GM12865 (cell line): Measurements from ENCODE around the gene ZBED5.
"Not testable (repeated sequence)": the region's sequence is repeated elsewhere in the genome, so short reads cannot be mapped to it uniquely, and the experiment has no call there.

Experiments used
- DNase-seq: peaks from one replicate; pipeline ENCODE4 v3.0.0; 2010; ENCODE audit warnings: low read depth
- H3K4me3 ChIP-seq: 2 replicates; pipeline ENCODE4 v1.5.1; 2011; ENCODE audit warnings: mild to moderate bottlenecking, low read depth, low read length, control low read depth
- TF ChIP-seq, protein P1 (sequence below): IDR thresholded peaks from 2 replicates; pipeline ENCODE4 v1.5.1; 2011; ENCODE audit warnings: low read length, control low read depth, low read depth, inconsistent platforms; ENCODE audit not compliant: insufficient read depth; ENCODE audit errors: missing control alignments

The ZBED5 gene

DNA sequence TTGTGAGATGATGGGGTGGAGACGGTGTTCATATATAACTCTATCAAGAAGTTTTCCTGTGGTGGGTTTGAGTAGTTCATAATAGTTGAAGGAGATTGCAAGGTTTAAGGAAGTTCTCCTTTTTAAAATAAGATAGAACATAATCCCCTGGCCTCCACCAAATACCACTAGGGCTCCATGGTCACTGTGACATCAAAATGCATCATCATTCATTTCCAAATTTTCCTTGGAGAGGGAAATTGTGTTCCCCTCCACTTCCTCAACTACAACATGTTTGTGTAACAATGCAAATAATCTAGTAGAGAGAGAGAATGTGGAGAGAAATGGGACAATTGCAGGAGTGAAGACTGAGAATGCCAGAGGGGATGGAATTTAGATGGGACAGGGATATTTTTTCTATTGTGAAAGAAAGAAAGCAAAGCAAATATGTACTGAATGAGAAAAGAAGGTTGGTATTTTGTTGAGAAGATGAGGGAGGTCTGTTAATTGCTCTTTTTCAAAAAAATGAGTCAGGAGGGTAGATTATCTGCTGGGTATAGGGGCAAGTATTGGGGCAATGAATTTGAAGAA lies 33.4 kb upstream of the ZBED5 start:
- DNase-seq = no peak
- no peak overlapping the region for H3K4me3 ChIP-seq
- TF ChIP-seq, protein P1, sequence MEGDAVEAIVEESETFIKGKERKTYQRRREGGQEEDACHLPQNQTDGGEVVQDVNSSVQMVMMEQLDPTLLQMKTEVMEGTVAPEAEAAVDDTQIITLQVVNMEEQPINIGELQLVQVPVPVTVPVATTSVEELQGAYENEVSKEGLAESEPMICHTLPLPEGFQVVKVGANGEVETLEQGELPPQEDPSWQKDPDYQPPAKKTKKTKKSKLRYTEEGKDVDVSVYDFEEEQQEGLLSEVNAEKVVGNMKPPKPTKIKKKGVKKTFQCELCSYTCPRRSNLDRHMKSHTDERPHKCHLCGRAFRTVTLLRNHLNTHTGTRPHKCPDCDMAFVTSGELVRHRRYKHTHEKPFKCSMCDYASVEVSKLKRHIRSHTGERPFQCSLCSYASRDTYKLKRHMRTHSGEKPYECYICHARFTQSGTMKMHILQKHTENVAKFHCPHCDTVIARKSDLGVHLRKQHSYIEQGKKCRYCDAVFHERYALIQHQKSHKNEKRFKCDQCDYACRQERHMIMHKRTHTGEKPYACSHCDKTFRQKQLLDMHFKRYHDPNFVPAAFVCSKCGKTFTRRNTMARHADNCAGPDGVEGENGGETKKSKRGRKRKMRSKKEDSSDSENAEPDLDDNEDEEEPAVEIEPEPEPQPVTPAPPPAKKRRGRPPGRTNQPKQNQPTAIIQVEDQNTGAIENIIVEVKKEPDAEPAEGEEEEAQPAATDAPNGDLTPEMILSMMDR = no peak

DNA sequence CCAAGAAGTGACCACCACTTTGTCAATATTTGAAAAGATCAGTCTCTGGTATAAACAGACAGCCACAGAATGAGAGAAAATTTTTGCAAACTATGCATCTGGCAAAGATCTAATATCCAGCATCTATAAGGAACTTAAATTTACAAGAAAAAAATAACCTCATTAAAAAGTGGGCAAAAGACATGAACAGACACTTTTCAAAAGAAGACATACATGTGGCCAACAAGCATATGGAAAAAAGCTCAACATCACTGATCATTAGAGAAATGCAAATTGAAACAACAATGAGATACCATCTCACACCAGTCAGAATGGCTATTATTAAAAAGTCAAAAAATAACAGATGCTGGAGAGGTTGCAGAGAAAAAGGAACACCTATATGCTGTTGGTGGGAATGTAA lies 32.2 kb upstream of the ZBED5 start:
- H3K4me3 ChIP-seq, DNase-seq: not testable (repeated sequence)

DNA sequence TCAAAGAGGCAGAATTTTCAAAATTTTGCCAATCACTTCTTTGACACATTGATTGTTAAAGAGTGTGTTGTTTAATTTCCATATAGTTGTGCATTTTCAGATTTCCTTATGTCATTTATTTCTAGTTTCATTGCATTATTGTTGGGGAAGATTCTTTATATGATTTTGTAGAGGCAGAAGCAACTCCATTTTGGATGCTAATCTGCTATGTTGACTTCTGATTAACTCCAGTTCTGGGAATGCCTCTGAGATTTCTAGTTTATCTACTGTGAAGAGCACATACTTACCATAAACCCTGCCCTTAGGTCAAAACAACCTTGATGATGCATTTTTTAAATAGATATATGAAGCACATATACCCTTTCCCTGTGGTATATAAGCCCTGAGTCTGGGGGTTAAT lies 29.5 kb upstream of the ZBED5 start:
- DNase-seq = no peak
- no peak overlapping the region for H3K4me3 ChIP-seq
- TF ChIP-seq, protein P1 = no peak

DNA sequence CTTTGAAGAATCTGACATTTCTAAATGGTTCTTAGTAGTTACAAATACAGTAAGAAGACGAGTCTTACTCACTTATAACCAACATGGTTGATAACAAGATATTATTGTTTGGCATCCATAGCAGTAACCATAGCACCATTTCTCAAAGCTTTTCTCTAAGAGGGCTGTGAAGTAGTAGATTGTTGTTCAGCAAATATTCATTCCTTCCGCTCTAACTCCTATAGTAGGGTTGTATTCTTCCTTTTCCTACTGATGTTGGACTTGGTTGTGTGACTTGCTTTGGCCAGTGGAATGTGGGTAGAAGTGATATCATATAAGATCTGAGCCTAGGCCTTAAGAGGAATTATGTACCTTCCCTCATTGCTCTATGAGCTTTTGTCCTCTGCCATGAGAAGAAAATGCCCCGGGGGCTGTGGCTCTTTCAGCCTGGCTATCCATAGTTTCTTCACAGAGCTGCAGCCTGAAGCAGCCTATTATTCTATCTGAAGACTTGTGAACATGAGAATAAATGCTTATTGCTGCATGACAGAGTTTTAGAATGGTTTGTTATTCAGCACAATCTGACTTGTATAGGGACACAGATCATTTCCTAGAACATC lies 28.9 kb upstream of the ZBED5 start:
- no peak for DNase-seq
- no peak overlapping the region for H3K4me3 ChIP-seq
- TF ChIP-seq, protein P1 = no peak

DNA sequence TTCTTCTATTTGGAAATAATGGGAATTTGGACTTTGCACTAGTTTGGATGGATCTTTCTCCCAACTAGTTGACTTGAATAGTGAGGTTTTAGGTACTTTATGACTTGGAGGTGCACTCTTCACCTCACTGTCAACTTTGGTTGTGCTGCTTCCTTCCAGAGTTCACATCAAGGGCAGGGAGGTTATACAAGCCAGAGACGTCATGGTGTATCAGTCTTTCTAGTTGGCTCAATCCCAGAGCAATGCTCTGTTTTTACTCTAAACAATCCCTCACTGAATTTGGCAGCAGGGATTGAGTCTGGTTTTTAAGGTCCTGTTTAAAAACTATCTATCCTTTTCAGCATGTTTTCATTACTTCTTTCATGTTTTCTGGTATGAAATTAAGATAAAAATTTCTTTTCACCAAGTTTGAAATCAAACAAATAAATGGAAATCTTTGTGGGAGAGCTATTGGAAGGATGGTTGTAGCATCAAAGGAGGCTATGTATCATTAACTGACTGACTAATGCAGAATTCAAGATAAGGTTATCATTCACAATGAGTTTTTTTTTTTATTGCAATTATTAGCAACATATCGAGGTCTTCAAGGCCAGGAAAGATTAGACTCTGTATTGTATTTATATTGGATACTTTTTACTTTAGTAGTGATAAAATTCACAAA lies 28.0 kb upstream of the ZBED5 start:
- DNase-seq = no peak
- TF ChIP-seq, protein P1 = no peak
- no peak overlapping the region for H3K4me3 ChIP-seq

DNA sequence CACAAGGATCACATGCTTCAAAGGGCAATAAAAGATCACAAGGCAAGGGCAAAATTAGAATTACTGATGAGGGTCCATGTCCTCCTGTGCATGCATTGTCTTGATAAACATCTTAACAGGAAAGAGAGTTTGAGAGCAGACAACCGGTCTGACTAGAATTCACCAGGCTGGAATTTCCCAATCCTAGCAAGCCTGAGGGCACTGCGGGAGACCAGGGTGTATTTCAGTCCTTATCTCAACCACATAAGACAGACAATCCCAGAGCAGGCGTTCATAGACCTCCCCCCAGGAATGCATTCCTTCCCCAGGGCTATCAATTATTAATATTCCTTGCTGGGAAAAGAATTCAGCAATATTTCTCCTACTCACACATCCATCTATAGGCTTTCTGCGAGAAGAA lies 26.4 kb upstream of the ZBED5 start:
- not testable (repeated sequence) for H3K4me3 ChIP-seq, DNase-seq

DNA sequence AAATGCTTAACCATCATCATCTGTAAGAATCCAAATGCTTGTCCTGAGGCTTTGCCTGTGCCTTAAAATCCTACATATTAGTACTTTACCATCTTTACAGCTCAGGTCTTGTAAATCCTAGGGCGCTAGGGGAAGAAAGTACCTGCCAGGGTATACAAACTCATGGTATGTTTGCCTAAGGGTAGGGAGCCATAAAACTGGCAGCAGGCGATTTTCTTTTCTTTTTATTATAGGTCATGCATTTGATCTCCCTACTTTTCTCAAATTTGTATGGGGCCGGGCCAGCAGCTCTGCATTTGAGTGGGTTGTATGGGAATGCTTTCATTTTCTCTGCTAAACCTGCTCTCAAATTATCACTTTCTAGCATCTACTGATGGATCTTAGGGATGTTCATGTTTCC lies 24.0 kb upstream of the ZBED5 start:
- no peak overlapping the region for H3K4me3 ChIP-seq
- no peak for DNase-seq
- TF ChIP-seq, protein P1 = no peak
